Gastroesophageal sphincter (tissue), 3 donors: ENCODE data around the gene CPM.

Source experiments
- CTCF ChIP-seq, 4 experiments: fragments of 200-600 bp in 2 of 4; fragments of 450-650 bp in 2 of 4; sonication (generic) in 1 of 4; IDR thresholded peaks; one replicate each; pipeline ENCODE4 v1.5.1; 2017 to 2019; ENCODE audit warnings: antibody characterized with exemption in 4 of 4, mild to moderate bottlenecking in 2 of 4, moderate library complexity in 2 of 4
- EP300 ChIP-seq: sonication (generic); formaldehyde crosslinking; IDR thresholded peaks from one replicate; pipeline ENCODE4 v1.6.1; 2017; ENCODE audit warnings: antibody characterized with exemption, mild to moderate bottlenecking
- POLR2A ChIP-seq, 2 donors: fragments of 450-650 bp; IDR thresholded peaks; one replicate each; pipeline ENCODE4 v1.6.1; 2017; ENCODE audit warnings: antibody characterized with exemption in 2 of 2, mild to moderate bottlenecking in 2 of 2, moderate library complexity in 1 of 2
- POLR2AphosphoS5 ChIP-seq: sonication (generic); formaldehyde crosslinking; IDR thresholded peaks from one replicate; pipeline ENCODE4 v1.6.1; 2017; ENCODE audit warnings: antibody characterized with exemption

- TF ChIP-seq EP300 (no peak), CTCF (IDR thresholded peaks at IDR 0.05) (no peak), POLR2A (IDR thresholded peaks at IDR 0.05) (no peak), POLR2AphosphoS5 (no peak)
These were observed 117.6 kb downstream of the CPM start for GRCh38 chr12:68815232-68815927.
